Stimulated activated CD4-positive, alpha-beta T cell treated with anti-CD3 and anti-CD28 coated beads, TNF-alpha, amount 100 ng/mL, for 24 hours (primary cell): ENCODE data around the gene TP53AIP1.

Source experiments
- DNase-seq, 3 experiments: peaks; one replicate each; pipeline ENCODE4 v3.0.0-alpha.2; 2020; ENCODE audit warnings: low read depth in 3 of 3

The TP53AIP1 gene

GRCh38 chr11:128943428-128943976 is 831 bp upstream of the TP53AIP1 start:
- no peak for DNase-seq

- no peak for DNase-seq
Measured at GRCh38 chr11:128942272-128942612, 429 bp downstream of the TP53AIP1 start.

GRCh38 chr11:128941573-128942271 is 949 bp downstream of the TP53AIP1 start:
- DNase-seq, result no peak

- no peak for DNase-seq
Measured at GRCh38 chr11:128941110-128941509, 1.6 kb downstream of the TP53AIP1 start.

GRCh38 chr11:128940603-128941002 is 2.1 kb downstream of the TP53AIP1 start:
- no peak for DNase-seq

- no peak for DNase-seq
Measured at GRCh38 chr11:128940156-128940555, 2.5 kb downstream of the TP53AIP1 start.

- DNase-seq, result no peak
Measured at GRCh38 chr11:128939591-128939990, 3.1 kb downstream of the TP53AIP1 start.

- no peak for DNase-seq
Measured at GRCh38 chr11:128938156-128938885, 4.3 kb downstream of the TP53AIP1 start.

GRCh38 chr11:128937480-128937879 is 5.2 kb downstream of the TP53AIP1 start:
- no peak for DNase-seq

- no peak for DNase-seq
Measured at GRCh38 chr11:128936606-128937251, 5.9 kb downstream of the TP53AIP1 start.

GRCh38 chr11:128934926-128935325 is 7.7 kb downstream of the TP53AIP1 start:
- no peak for DNase-seq

GRCh38 chr11:128934351-128934750 is 8.3 kb downstream of the TP53AIP1 start:
- no peak for DNase-seq

GRCh38 chr11:128933481-128934178 is 9.0 kb downstream of the TP53AIP1 start:
- no peak for DNase-seq

- no peak for DNase-seq
Measured at GRCh38 chr11:128931668-128932067, 11.0 kb downstream of the TP53AIP1 start.

GRCh38 chr11:128931066-128931465 is 11.6 kb downstream of the TP53AIP1 start:
- DNase-seq, result no peak

GRCh38 chr11:128929991-128930390 is 12.7 kb downstream of the TP53AIP1 start:
- DNase-seq, result no peak

GRCh38 chr11:128929468-128929867 is 13.2 kb downstream of the TP53AIP1 start:
- DNase-seq, result no peak

GRCh38 chr11:128928400-128928799 is 14.3 kb downstream of the TP53AIP1 start:
- no peak for DNase-seq

- DNase-seq, result no peak
Measured at GRCh38 chr11:128927683-128928336, 14.9 kb downstream of the TP53AIP1 start.

- DNase-seq, result no peak
Measured at GRCh38 chr11:128927108-128927461, 15.6 kb downstream of the TP53AIP1 start.

- no peak for DNase-seq
Measured at GRCh38 chr11:128926437-128927107, 16.1 kb downstream of the TP53AIP1 start.
